ENCODE data around the gene PRR29.

DNA sequence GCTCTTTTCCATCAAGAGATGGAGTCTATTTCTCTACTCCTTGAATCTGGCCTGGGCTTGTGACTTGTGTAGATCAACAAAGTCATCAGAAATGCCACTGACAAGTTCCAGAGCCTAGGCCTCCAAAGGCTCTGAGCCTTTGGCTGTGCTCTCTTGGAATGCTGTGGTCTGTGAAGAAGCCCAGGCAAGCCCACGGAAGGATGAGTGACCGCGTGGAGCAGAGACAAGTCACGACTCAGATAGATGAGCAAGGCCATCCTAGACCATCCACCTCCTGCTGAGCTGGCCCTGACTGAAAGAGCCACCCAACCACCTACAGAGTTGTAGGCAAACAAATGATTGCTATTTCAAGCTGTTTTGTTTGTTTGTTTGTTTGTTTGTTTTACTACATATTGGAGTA, 33.9 kb downstream of the PRR29 start:
- TF ChIP-seq, protein P1, sequence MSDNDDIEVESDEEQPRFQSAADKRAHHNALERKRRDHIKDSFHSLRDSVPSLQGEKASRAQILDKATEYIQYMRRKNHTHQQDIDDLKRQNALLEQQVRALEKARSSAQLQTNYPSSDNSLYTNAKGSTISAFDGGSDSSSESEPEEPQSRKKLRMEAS (CRISPR knock-in tag; IDR thresholded peaks at IDR 0.05): no peak
- TF ChIP-seq NFE2L1 (CRISPR knock-in tag; IDR thresholded peaks at IDR 0.05) (no peak), FOXP1 (CRISPR knock-in tag; IDR thresholded peaks at IDR 0.05; ENCODE audit: borderline replicate concordance) (no peak), GABPB1 (CRISPR knock-in tag; IDR thresholded peaks at IDR 0.05) (no peak), RELA (CRISPR knock-in tag; IDR thresholded peaks at IDR 0.05; ENCODE audit: borderline replicate concordance) (no peak), ATF1 (CRISPR knock-in tag; IDR thresholded peaks at IDR 0.05) (no peak), ZNF317 (CRISPR knock-in tag; IDR thresholded peaks at IDR 0.05; ENCODE audit: borderline replicate concordance, low read depth) (no peak), FOXJ3 (CRISPR knock-in tag; IDR thresholded peaks at IDR 0.05; ENCODE audit: borderline replicate concordance) (no peak)
- TF ChIP-seq, protein P2, sequence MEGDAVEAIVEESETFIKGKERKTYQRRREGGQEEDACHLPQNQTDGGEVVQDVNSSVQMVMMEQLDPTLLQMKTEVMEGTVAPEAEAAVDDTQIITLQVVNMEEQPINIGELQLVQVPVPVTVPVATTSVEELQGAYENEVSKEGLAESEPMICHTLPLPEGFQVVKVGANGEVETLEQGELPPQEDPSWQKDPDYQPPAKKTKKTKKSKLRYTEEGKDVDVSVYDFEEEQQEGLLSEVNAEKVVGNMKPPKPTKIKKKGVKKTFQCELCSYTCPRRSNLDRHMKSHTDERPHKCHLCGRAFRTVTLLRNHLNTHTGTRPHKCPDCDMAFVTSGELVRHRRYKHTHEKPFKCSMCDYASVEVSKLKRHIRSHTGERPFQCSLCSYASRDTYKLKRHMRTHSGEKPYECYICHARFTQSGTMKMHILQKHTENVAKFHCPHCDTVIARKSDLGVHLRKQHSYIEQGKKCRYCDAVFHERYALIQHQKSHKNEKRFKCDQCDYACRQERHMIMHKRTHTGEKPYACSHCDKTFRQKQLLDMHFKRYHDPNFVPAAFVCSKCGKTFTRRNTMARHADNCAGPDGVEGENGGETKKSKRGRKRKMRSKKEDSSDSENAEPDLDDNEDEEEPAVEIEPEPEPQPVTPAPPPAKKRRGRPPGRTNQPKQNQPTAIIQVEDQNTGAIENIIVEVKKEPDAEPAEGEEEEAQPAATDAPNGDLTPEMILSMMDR (IDR thresholded peaks at IDR 0.05): no peak
- TF ChIP-seq, protein P3, sequence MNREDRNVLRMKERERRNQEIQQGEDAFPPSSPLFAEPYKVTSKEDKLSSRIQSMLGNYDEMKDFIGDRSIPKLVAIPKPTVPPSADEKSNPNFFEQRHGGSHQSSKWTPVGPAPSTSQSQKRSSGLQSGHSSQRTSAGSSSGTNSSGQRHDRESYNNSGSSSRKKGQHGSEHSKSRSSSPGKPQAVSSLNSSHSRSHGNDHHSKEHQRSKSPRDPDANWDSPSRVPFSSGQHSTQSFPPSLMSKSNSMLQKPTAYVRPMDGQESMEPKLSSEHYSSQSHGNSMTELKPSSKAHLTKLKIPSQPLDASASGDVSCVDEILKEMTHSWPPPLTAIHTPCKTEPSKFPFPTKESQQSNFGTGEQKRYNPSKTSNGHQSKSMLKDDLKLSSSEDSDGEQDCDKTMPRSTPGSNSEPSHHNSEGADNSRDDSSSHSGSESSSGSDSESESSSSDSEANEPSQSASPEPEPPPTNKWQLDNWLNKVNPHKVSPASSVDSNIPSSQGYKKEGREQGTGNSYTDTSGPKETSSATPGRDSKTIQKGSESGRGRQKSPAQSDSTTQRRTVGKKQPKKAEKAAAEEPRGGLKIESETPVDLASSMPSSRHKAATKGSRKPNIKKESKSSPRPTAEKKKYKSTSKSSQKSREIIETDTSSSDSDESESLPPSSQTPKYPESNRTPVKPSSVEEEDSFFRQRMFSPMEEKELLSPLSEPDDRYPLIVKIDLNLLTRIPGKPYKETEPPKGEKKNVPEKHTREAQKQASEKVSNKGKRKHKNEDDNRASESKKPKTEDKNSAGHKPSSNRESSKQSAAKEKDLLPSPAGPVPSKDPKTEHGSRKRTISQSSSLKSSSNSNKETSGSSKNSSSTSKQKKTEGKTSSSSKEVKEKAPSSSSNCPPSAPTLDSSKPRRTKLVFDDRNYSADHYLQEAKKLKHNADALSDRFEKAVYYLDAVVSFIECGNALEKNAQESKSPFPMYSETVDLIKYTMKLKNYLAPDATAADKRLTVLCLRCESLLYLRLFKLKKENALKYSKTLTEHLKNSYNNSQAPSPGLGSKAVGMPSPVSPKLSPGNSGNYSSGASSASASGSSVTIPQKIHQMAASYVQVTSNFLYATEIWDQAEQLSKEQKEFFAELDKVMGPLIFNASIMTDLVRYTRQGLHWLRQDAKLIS (CRISPR knock-in tag; IDR thresholded peaks at IDR 0.05; ENCODE audit: borderline replicate concordance): no peak

All from WTC11 (cell line).